DMS153 (cell line): ENCODE measurements around the gene CEBPZOS.

Source experiments
- DNase-seq: peaks from one replicate; lab custom pipeline; 2025; lab: John Stamatoyannopoulos, UW

CEBPZOS gene

DNA sequence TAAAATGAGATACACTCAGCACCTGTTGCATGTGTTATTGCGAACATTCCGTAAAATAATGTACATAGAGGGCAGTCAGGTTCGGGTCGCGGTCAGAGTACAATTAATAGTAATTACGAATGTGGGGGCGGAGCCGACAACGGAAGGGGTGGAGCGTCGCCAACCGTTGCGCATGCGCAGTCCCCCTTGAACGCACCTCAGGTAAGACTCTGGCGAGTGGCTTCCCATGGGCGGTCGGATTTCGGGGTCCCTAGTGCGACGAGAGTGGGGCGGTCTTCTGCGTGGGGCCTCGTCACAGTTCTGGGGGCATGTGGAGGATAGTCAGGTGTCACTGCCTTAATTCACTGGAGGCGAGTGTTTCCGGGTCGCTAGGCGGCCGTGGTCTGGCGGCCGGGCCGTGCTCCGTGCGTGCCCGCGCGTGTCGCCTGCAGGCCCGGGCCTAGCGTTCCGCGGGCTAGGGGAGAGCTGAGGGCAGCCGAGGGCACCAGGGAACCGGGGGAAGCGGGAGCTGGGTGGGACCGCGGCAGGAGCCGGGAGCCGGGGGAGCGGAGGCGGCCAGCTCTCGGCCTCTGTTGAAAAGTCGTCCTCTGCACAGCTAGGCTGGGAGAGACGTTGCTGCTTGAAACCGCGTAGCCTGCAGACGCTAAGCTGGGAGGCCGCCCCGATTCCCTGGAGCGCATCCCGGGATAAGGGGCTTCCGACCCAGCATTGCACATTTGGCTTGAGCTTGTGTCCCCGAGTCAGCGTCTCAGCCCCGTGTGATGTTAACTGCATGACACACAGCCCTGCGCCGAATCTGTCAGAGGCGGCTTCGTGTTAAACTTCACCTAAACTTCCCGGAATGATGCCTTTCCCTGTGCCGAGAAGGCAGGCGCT is at the start of gene CEBPZOS:
Gene CEBPZOS, plus strand, starts transcription at position 177 of the 876 bp plus-strand sequence. CDS start 3,209 bp downstream, outside the sequence.
- peak; percentile 63 for DNase-seq

DNA sequence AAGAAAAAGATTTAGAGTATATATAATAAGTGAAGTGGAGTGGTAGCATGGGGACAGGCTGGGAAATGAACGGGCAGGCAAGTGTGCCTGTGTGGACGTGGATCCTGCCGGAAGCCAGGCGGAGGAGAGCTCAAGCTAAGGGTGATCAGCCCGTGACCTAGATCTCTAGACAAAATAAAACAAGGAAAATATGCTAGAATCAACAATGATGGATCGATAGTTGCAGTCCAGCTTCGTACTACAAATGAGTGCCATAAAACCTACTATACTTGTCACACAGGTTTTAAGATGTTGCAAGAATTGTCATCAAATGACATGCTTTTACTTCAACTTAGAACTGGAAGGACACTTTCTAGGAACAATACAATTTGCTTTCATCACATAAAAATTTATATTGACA is 48.0 kb upstream of the CEBPZOS start:
- DNase-seq = no peak

DNA sequence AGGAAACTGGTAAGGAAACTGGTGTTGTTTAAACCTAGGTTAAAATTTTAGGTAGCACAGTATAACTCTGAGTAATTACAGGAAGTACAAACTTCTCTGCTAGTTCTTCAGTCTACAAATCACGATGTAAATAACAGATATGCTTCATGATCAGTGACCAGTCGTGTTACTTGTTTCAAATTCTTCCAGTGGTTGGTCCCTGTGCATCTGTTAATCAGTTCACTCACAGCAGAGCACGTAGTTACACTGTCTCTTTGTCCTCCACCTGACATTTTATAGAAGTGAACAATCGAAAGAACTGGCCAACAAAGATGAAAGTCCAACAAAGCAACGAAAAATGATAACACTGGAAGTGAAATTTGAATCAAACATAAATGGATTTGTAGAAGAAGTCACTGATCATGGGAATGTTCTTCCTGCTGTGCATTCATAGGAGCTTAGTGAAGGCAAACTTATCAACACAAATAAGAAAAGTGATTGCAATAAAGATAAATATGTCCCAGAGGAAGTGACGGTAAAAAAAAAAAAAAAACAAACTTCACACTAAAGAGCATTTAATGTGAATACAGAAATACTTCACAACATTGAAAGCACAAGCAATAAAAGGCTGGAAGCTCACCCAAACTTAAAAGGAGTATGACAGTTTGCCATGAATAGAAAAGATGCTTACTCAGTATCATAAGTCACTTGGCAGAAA is 46.5 kb upstream of the CEBPZOS start:
- DNase-seq = no peak

DNA sequence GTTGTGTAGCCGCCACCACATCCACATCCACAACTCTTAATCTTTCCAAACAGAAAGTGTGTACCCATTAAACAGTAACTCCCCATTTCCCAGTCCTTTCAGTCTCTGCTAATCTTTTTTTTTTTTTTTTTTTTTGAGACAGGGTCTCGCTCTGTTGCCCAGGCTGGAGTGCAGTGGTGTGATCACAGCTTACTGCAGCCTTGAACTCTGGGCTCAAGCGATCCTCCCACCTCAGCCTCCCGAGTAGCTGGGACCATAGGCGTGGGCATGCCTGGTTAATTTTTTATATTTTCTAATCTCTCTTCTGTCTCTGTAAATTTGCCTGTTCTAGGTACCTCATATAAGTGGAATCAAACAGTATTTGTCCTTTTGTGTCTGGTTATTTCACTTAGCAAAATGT is 43.1 kb upstream of the CEBPZOS start:
- DNase-seq = no peak

DNA sequence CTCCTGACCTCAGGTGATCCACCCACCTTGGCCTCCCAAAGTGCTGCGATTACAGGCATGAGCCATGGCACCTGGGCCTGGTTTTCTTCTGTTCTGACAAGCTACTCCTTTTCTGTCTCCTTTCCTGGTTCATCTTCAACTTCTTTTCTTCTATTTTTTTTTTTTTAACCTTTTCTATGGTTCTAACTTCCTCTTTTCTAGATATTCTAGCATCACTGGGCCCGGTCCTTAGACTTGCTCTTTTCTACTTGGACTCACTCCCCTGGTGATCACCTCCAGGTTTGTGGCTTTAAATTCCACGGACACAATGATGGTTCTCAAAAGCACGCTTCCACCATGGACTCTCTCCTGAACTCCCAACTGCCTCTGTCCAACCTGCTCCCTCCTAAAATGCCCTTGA is 41.5 kb upstream of the CEBPZOS start:
- DNase-seq = no peak

DNA sequence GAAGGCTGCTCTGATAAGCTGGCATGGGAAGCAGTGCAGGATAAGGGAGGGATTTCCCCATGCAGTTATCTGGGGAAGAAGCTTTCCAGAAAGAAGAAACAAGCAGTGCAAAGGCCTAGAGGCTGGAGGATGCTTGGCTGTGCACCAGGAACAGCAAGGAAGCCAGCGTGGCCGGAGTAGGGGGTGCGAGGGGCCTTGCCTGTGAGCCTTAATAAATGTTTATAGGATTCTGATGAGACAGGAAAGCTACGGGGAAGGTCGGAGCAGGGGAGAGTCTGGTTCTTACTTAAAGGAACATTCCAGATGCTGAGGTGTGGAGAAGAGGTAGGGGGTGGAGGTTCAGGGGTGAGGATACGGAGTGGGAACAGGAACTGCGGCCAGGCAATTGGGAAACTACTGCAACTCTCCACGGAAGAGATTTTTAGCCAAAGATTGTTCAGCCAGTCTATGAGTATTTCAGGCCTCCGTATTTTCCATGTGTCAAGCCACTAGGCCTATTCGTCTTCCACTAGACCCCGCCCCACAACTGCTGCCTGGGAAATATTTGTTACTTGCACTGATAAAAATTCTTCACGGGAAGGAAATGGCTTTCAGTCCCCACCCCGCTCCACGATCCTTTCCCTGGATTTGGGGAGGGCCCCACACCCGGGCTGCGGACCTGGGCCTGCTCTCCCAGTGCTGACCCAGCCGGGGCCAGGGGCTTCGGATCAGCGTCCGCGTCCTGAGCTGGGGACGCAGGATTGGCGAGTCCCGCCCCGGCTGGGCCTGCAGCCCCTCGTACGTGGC is 40.0 kb upstream of the CEBPZOS start:
- peak; percentile 6 for DNase-seq

DNA sequence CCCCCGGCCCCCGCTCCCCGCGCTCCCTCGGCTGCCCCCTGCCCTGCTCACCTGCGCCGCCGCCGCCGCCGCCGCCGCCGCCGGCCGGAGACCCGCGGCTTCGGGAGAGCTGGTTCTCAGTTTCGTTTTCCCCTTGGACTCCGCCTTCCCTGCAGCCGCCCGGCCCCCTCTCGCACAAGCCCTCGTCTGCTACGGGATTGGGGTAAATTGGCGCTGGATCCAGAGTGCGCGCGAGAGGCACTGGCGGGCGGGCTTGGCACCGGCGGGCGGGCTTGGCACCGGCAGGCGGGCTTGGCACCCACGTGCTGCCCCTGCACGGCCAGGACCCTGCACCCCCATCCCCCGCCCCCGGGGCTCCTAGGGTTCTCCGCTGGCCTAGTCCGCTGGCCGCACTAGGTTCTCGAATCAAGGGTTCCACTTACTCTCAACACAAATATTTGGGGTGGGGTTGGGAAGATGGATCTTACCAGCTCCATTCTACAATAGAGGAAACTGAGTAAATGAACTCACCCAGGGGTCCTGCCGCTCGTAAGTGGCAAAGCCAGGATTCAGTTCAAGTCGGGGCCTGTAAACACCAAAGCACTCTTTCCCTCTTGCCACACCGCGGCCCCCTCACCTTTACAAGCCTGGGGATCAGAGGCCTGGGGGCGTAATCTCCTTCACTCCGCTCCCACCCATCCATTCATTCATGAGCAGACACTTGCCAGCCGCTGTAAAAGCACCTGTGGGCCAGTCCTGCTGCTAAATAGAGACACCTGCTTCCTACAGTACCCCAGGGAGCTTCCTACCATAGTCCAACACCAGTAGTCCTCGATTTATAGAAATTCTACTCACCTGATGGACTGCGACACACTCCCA is 39.2 kb upstream of the CEBPZOS start, which contains the start of gene EIF2AK2:
Gene EIF2AK2, minus strand, starts transcription at position 124 of the 858 bp plus-strand sequence. CDS start 9,174 bp downstream, outside the sequence.
- peak; percentile 72 for DNase-seq

DNA sequence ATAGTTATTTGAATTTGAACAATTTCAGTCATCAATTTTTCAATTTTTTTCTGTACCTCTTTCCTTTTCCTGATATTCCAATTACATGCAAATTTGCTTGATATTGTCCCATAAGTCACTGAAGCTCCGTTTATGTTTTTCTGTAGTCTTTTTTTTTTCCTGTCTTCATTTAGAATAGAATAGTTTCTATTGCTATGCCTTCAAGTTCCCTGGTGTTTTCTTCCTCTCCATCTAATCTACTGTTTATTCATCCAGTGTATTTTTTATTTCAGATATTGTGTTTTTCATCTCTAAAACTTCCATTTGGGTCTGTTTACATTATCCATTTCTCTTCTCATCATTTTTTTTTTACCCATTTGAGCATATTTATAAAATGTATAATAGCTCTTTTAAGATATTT is 31.5 kb upstream of the CEBPZOS start:
- DNase-seq = no peak

DNA sequence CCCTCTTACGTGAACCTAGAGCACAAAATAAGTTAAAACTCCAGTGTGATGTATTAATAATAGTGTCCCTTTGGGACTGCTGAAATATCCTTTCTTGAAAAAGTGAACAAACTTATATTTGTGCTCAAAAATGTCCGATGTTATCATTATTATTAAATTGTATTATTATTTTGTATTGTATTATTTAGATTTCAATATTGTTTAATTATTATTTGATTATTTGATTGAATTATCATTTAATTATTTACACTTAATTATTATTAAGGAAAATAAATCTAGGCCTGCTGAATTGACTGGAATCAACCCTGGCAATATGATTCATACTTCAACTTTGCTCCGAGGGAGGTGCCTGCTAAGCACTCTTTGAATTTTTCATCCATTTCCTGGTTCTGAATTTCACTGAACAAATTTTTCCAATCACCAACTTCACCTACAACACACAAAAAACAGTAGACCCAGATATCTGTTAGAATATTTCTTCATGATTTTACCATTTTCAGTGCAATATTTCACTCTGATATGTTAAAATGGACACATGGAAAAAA is 28.6 kb upstream of the CEBPZOS start:
- no peak for DNase-seq

DNA sequence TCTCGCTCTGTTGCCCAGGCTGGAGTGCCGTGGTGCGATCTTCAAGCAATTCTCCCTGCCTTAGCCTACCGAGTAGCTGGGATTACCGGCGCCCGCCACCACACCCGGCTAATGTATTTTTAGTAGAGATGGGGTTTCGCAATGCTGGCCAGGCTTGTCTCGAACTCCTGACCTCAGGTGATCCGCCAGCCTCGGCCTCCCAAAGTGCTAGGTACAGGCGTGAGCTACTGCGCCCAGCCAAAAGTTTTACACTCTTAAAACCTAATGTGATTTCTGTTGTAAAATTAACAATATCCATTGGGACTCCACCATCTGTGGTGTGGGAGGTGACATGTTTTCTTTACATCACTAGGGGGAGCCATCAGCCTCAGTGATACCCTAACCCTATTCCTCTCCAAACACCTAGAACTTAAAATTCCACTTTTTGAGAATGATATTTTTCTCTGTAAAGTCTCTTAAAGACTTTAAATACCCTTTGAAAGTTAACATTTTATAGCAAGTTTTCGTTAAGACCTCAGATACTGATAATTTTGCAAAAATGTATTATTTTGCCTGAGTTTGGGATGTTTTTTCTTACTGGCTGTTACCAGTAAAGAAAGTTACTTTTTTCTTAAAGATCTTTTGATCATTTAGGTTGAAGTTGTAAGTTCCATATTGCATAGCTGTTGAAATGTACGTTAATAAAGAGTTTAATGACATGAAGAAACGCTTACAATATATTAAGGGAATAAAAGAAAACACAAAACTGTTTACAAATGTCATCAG is 27.9 kb upstream of the CEBPZOS start:
- DNase-seq = no peak

DNA sequence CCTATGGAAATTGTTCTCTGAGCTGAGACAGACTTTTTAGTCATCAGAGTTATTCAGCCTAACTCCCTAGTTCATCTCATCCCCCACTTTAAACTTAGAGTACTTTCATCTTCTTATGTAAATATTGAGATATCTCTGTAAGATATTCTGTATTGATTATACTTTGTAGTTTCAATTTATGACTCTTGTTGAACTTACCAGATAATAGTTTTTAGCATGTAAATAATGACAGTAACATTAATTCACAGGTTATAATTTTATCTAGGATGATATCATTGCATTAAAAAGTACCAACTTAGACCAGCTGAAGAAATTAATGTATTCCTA is 24.7 kb upstream of the CEBPZOS start:
- no peak for DNase-seq

DNA sequence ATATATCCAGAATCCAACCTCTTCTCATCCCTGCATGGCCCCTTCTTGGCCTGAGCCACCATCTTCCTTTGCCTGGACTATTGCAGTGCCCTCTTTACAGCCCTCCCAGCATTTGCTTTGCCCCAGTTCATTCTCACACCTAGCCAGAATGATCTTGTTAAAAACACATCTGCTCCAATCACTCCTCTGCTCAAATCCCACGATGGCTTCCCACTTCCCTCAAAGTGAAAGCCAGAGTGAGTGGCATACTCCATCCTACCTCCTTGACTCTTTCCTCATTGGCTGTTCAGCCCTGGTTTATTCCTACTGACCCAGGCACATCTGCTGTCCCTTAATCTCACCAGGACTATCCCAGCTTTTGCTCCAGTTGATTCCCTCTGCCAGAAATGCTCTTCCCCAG is 22.6 kb upstream of the CEBPZOS start:
- no peak for DNase-seq

DNA sequence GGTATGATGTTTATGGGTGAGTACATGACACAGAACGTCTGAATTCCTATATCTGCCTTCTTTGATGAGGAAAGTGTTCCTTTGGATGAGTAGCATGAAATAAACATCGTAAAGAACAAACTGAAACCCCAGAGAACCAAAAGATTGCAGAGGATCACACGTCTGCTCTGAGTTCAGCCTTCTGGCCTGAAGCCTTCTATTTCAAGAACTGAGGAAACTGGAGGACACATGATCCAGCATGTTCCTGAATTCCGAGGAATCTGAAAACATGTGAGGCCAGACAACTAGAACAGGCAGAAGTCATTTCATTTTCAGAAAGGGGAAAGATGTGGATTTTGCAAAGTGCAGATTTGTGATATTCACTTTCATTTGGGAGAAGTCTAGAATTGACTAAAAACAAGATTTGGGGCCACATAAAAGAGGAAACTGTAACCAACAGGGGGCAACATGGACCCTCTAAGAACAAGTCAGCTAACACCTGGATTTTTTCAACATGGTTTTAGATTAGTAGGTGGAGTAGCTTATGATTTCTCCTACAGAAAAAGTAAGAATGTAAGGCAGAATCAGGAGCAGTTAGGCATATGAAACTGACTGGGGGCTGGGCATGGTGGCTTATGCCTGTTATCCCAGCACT is 16.2 kb upstream of the CEBPZOS start:
- no peak for DNase-seq

DNA sequence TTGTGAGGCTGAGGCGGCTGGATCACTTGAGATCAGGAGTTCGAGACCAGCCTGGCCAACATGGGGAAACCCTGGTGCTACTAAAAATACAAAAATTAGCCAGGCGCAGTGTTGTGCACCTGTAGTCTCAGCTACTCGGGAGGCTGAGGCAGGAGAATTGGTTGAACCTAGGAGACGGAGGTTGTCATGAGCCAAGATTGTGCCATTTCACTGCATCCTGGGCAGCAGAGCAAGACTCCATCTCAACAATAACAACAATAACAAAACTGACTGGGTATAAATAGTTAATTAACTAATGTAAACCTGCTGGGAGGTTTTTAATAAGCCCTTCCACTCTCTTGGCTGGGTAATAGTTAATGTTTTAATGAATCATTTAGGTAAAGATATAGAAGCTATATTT is 15.7 kb upstream of the CEBPZOS start:
- DNase-seq = no peak

DNA sequence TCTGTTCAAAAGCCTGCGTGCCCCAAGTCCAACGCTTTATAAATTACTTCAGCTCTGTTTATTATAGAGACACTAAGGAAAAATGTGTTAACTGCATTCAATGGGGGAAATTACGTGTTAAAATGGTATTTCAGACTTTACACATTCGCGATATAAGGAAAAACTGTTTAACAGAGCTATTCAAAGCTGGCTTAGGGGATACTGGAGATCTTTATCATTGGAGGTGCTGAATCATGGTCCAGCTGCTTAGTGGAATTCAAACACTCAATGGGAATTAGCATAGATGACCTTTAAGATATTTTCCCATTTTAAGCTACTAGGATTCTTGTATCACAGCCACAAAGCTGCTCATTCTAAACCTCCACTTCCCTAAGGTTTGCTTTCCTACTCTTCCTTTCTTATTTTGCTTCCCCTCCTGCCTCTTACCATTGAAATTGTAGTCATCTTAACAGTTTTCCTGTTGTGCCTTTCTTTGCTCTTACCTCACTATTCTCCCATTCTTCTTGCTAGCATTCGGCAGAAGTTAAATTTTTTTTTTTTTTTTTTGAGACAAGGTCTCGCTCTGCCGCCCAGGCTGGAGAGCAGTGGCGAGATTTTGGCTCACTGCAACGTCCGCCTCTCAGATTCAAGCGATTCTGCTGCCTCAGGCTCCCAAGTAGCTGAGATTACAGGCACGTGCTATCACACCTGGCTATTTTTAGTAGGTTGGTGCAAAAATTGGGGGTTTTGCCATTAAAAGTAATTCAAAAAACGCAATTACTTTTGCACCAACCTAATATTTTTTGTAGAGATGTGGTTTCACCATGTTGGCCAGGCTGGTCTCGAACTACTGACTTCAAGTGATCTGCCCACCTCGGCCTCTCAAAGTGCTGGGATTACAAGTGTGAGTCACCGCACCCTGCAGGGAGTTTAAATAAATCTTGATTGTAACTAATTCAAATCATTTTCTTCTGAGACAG is 14.3 kb upstream of the CEBPZOS start:
- DNase-seq = no peak

DNA sequence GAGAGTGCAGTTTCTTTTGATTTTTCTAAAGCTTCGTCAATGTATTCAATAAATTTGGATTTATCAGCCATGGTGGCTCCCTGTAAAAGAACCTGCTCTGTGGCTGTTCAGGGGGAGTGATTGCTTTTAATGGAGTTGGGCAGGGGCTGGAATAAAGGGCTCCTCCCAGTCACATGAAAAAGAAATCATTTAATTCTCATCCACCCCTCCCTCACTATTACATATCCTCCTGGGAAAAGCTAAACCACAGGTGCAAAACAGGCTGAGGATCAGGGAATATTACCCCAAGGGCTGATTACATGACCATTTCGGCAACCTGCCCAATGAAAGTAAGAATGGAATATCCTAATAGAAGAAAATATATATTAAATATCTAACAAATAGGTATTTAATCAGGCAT is 7.7 kb upstream of the CEBPZOS start, which contains the start of gene SULT6B1:
Gene SULT6B1, minus strand, starts transcription at position 101 of the 400 bp plus-strand sequence. Its CDS starts 30 bp downstream, at position 71.
- DNase-seq = no peak

DNA sequence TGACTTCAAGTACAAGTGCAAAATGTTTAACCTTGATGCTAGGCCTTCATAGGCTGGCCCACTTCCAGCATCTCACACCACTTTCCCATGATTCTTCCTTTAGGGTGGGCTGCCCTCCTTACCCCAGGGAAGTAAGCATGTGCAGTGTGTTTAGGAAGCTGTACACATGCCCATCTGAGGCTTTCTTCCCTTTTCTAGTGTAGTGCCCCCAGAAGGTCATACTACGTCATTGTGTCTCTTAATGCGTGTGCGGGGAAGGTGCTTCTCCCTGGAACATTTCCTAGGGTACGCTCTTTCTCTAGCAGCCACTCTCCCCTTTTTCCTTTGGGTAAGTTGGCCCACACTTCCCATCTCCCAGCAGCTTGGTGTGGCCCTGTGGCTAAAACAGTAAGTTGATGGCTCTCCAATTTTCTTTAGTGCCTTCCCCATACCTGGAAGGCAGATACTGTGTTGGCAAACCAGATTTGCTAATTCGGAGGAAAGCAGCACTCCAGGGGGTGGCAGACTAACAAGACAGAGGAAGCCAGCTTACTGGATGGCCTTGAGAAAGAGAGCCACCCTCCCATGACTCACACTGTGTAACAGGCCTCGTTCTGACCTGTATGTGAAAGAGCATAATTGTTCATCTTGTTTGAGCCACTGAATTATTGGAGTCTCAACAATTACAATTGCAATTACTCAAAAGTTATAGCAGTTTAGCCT is 6.7 kb upstream of the CEBPZOS start:
- DNase-seq = no peak

DNA sequence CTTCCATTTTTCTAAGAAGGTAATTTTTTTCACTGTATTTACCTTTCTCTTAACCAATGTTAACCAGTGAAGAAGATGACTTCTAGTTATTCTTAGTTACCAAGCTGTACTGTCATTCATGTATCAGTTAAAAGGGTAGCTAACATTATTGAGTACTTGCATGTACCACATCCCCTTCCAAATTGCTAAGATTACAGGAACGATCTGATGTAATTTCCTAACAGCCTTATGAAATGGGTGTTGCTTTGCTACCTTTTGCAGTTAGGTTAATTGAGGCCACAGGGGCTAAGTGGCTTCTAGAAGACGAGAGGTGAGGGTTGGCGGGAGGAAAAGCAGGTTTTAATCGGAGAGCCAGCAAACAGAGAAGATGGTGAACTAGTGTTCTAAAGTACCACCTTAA is 6.0 kb upstream of the CEBPZOS start:
- DNase-seq = no peak
